ENCODE results near the gene GTF2F1. TPM values are rescaled to one million over a fixed set of nuclear protein-coding genes. Genes with fewer than 3 reads are reported as not detected.
"Not testable (repeated sequence)": the region's sequence is repeated elsewhere in the genome, so short reads cannot be mapped to it uniquely, and the experiment has no call there.

GTF2F1 gene
- total RNA-seq, 3 donors from 2014 or later: 46.7 to 51.0 (median 48.5) TPM

GRCh38 chr19:6433663-6434062 lies 40.7 kb upstream of the GTF2F1 start, which contains the start of gene SLC25A41:
SLC25A41 (minus strand) TSS chr19:6433763; CDS start chr19:6433693, 70 bp downstream.
- intact Hi-C loops (cut with DNase I; ENCODE audit: low total_unique reads): loop anchor here (2.0 kb wide), 1 partner anchor 387 kb away; no protein-coding TSS in a partner anchor
- TF ChIP-seq POLR2A (IDR thresholded peaks at IDR 0.05) (no peak), POLR2AphosphoS5 (IDR thresholded peaks at IDR 0.05) (no peak), CTCF (IDR thresholded peaks at IDR 0.05) (no peak)

GRCh38 chr19:6433165-6433564 lies 40.2 kb upstream of the GTF2F1 start:
- no peaks in the 10 kb centered on the region for H3K27me3 ChIP-seq
- H3K36me3 ChIP-seq: no peaks in the 10 kb centered on the region
- TF ChIP-seq POLR2AphosphoS5 (IDR thresholded peaks at IDR 0.05): no peak
- no peak for TF ChIP-seq POLR2A (IDR thresholded peaks at IDR 0.05)
- TF ChIP-seq CTCF (IDR thresholded peaks at IDR 0.05): no peak
- intact Hi-C loops (cut with DNase I; ENCODE audit: low total_unique reads): loop anchor here (2.0 kb wide), 1 partner anchor 388 kb away; no protein-coding TSS in a partner anchor
- H3K4me3 ChIP-seq: no peak overlapping the region
- H3K9me3 ChIP-seq: no peaks in the 10 kb centered on the region
- no peak overlapping the region for H3K27ac ChIP-seq
- no peak for DNase-seq (ENCODE audit: low spot score in 2 of 2)
- H3K4me1 ChIP-seq: no peaks in the 10 kb centered on the region

More at GRCh38 chr19:6433663-6434062, 40.7 kb upstream of the GTF2F1 start, which contains the start of gene SLC25A41:
- no peak for DNase-seq (ENCODE audit: low spot score in 2 of 2)
- Histone ChIP-seq H3K27ac (no peak within 1 kb of the TSS), H3K9me3 (no peaks in the 10 kb centered on the region), H3K27me3 (no peaks in the 10 kb centered on the region), H3K4me1 (no peaks in the 10 kb centered on the region), H3K36me3 (no peaks in the 10 kb centered on the region), H3K4me3 (no peak within 1 kb of the TSS)

- H3K9me3 ChIP-seq: no peaks in the 10 kb centered on the region
- intact Hi-C loops (cut with DNase I; ENCODE audit: low total_unique reads): loop anchor here (2.0 kb wide), 1 partner anchor 389 kb away; no protein-coding TSS in a partner anchor
- no peak overlapping the region for H3K4me3 ChIP-seq
- no peaks in the 10 kb centered on the region for H3K27me3 ChIP-seq
- DNase-seq (ENCODE audit: low spot score in 2 of 2): no peak
- H3K4me1 ChIP-seq: no peaks in the 10 kb centered on the region
- no peak for TF ChIP-seq CTCF (IDR thresholded peaks at IDR 0.05)
- no peak for TF ChIP-seq POLR2AphosphoS5 (IDR thresholded peaks at IDR 0.05)
- TF ChIP-seq POLR2A (IDR thresholded peaks at IDR 0.05): no peak
- H3K27ac ChIP-seq: no peak overlapping the region
- no peaks in the 10 kb centered on the region for H3K36me3 ChIP-seq
Measured at GRCh38 chr19:6431891-6432290, 38.9 kb upstream of the GTF2F1 start.

- no peak overlapping the region for H3K4me3 ChIP-seq
- H3K27me3 ChIP-seq: no peaks in the 10 kb centered on the region
Measured at GRCh38 chr19:6429419-6430221, 36.7 kb upstream of the GTF2F1 start.

GRCh38 chr19:6428692-6429418 lies 35.9 kb upstream of the GTF2F1 start:
- H3K9me3 ChIP-seq; H3K27me3 ChIP-seq; intact Hi-C loops (cut with DNase I; ENCODE audit: low total_unique reads); H3K36me3 ChIP-seq; H3K27ac ChIP-seq; H3K4me1 ChIP-seq; DNase-seq (ENCODE audit: low spot score in 2 of 2); H3K4me3 ChIP-seq: not testable (repeated sequence)

More at GRCh38 chr19:6429419-6430221, 36.7 kb upstream of the GTF2F1 start:
- no peak overlapping the region for H3K27ac ChIP-seq
- no peaks in the 10 kb centered on the region for H3K4me1 ChIP-seq
- DNase-seq (ENCODE audit: low spot score in 2 of 2): no peak
- TF ChIP-seq POLR2A (IDR thresholded peaks at IDR 0.05) (no peak), CTCF (IDR thresholded peaks at IDR 0.05) (no peak), POLR2AphosphoS5 (IDR thresholded peaks at IDR 0.05) (no peak)
- intact Hi-C loops (cut with DNase I; ENCODE audit: low total_unique reads): no loop called here
- no peaks in the 10 kb centered on the region for H3K36me3 ChIP-seq
- no peaks in the 10 kb centered on the region for H3K9me3 ChIP-seq

All from breast epithelium (tissue), 4 donors.